Thyroid gland (tissue), 4 donors: ENCODE results near the gene KCTD8. TPM values are rescaled to one million over a fixed set of nuclear protein-coding genes. Genes with fewer than 3 reads are reported as not detected.

Experiments used
- DNase-seq, 2 donors: peaks; one replicate each; pipeline ENCODE4 v3.0.0-alpha.2; 2019
- H3K27ac ChIP-seq, 3 donors: fragments of 200-600 bp; sonication (generic); 1 replicate in 2 of 3; 2 replicates in 1 of 3; pipeline ENCODE4 v1.5.1; 2016 to 2019; ENCODE audit warnings: mild to moderate bottlenecking in 1 of 3, moderate library complexity in 1 of 3
- H3K27me3 ChIP-seq: fragments of 200-600 bp; sonication (generic); one replicate; pipeline ENCODE4 v1.5.1; 2019
- H3K36me3 ChIP-seq, 2 donors: fragments of 200-600 bp; sonication (generic); one replicate each; pipeline ENCODE4 v1.5.1; 2016 to 2019
- H3K4me1 ChIP-seq, 2 donors: fragments of 200-600 bp; sonication (generic); one replicate each; pipeline ENCODE4 v1.5.1; 2017 to 2019
- H3K4me3 ChIP-seq, 3 donors: fragments of 200-600 bp; sonication (generic); replicated peaks in 1 of 3; 1 replicate in 2 of 3; 2 replicates in 1 of 3; pipeline ENCODE4 v1.5.1; 2016; ENCODE audit warnings: mild to moderate bottlenecking in 1 of 3
- H3K9me3 ChIP-seq: fragments of 200-600 bp; sonication (generic); one replicate; pipeline ENCODE4 v1.5.1; 2017
- CTCF ChIP-seq, 6 experiments: fragments of 200-600 bp in 3 of 6; fragments of 450-650 bp in 3 of 6; sonication (generic) in 3 of 6; IDR thresholded peaks; one replicate each; pipeline ENCODE4 v1.5.1; 2016 to 2019; ENCODE audit warnings: antibody characterized with exemption in 6 of 6, mild to moderate bottlenecking in 2 of 6, inconsistent platforms in 1 of 6, moderate library complexity in 1 of 6
- POLR2A ChIP-seq, 2 donors: fragments of 450-650 bp; IDR thresholded peaks; one replicate each; pipeline ENCODE4 v1.6.1; 2017; ENCODE audit warnings: antibody characterized with exemption in 2 of 2, mild to moderate bottlenecking in 2 of 2, moderate library complexity in 1 of 2
- WGBS, 2 donors: methylation state at CpG; one replicate each; pipeline ENCODE4 v1.1.5; 2017; 5-methylcytosine and 5-hydroxymethylcytosine counted together
- intact Hi-C: fragments of 100-400 bp; cut with DNase I; formaldehyde crosslinking; loops from one replicate; pipeline ENCODE4 v1.15.1; 2023
- total RNA-seq, 4 donors: library from RNA; depleted of rRNA; stranded (reverse); fragments of >200 nt; gene quantifications; one replicate each; pipeline ENCODE4 v1.2.3, GENCODE V29; 2016

KCTD8 gene
- total RNA-seq, 4 donors from 2014 or later = 5.8 to 16.8 (median 16.0) TPM

GRCh38 chr4:44287505-44287904 lies 161.1 kb downstream of the KCTD8 start:
- no peaks in the 10 kb centered on the region for H3K27me3 ChIP-seq
- no peak overlapping the region for H3K27ac ChIP-seq
- 86 to 90% methylated on average over 1 of the region's 1 CpG for WGBS, 2 donors
- TF ChIP-seq CTCF (IDR thresholded peaks at IDR 0.05) = no peak
- TF ChIP-seq POLR2A (IDR thresholded peaks at IDR 0.05) = no peak
- DNase-seq = no peak
- no peak overlapping the region for H3K4me3 ChIP-seq
- no peaks in the 10 kb centered on the region for H3K9me3 ChIP-seq
- H3K36me3 ChIP-seq = no peaks in the 10 kb centered on the region
- H3K4me1 ChIP-seq = no peaks in the 10 kb centered on the region
- intact Hi-C loops = no loop called here

GRCh38 chr4:44279469-44279868 lies 169.1 kb downstream of the KCTD8 start:
- H3K9me3 ChIP-seq = no peaks in the 10 kb centered on the region
- intact Hi-C loops = no loop called here
- TF ChIP-seq POLR2A (IDR thresholded peaks at IDR 0.05) (no peak), CTCF (IDR thresholded peaks at IDR 0.05) (no peak)
- H3K27me3 ChIP-seq = no peaks in the 10 kb centered on the region
- H3K4me3 ChIP-seq = no peak overlapping the region
- WGBS, 2 donors = 74 to 84% methylated on average over 1 of the region's 1 CpG
- H3K4me1 ChIP-seq = no peaks in the 10 kb centered on the region
- H3K27ac ChIP-seq = no peak overlapping the region
- H3K36me3 ChIP-seq = no peaks in the 10 kb centered on the region
- no peak for DNase-seq

- Histone ChIP-seq H3K27ac (no peak overlapping the region), H3K9me3 (no peaks in the 10 kb centered on the region), H3K36me3 (no peaks in the 10 kb centered on the region), H3K4me3 (no peak overlapping the region), H3K27me3 (no peaks in the 10 kb centered on the region), H3K4me1 (no peaks in the 10 kb centered on the region)
- WGBS, 2 donors = 100% methylated on average over 1 of the region's 1 CpG
- TF ChIP-seq CTCF (IDR thresholded peaks at IDR 0.05) (no peak), POLR2A (IDR thresholded peaks at IDR 0.05) (no peak)
- intact Hi-C loops = no loop called here
- DNase-seq = no peak
Measured at GRCh38 chr4:44279066-44279465, 169.5 kb downstream of the KCTD8 start.

- Histone ChIP-seq H3K4me3 (no peak overlapping the region), H3K9me3 (no peaks in the 10 kb centered on the region), H3K36me3 (no peaks in the 10 kb centered on the region), H3K27ac (no peak overlapping the region), H3K27me3 (no peaks in the 10 kb centered on the region), H3K4me1 (no peaks in the 10 kb centered on the region)
- intact Hi-C loops = no loop called here
- WGBS, 2 donors = 86 to 88% methylated on average over 2 of the region's 2 CpGs
- no peak for DNase-seq
- TF ChIP-seq CTCF (IDR thresholded peaks at IDR 0.05) = no peak
- TF ChIP-seq POLR2A (IDR thresholded peaks at IDR 0.05) = no peak
Measured at GRCh38 chr4:44257461-44257860, 191.1 kb downstream of the KCTD8 start.

- H3K36me3 ChIP-seq = no peaks in the 10 kb centered on the region
- H3K27me3 ChIP-seq = no peaks in the 10 kb centered on the region
- H3K27ac ChIP-seq = no peak overlapping the region
- 76 to 86% methylated on average over 2 of the region's 2 CpGs for WGBS, 2 donors
- no peak overlapping the region for H3K4me3 ChIP-seq
- no peak for DNase-seq
- TF ChIP-seq CTCF (IDR thresholded peaks at IDR 0.05) (peak in 1 of 6 experiments; percentile 16), POLR2A (IDR thresholded peaks at IDR 0.05) (no peak)
- no peaks in the 10 kb centered on the region for H3K9me3 ChIP-seq
- intact Hi-C loops = no loop called here
- H3K4me1 ChIP-seq = no peaks in the 10 kb centered on the region
Measured at GRCh38 chr4:44256414-44256813, 192.2 kb downstream of the KCTD8 start.
